Measurements from ENCODE around the gene ACRV1. TPM values are rescaled to one million over a fixed set of nuclear protein-coding genes. Genes with fewer than 3 reads are reported as not detected.
"Not testable (repeated sequence)": the region's sequence is repeated elsewhere in the genome, so short reads cannot be mapped to it uniquely, and the experiment has no call there.

ACRV1 gene, protein sequence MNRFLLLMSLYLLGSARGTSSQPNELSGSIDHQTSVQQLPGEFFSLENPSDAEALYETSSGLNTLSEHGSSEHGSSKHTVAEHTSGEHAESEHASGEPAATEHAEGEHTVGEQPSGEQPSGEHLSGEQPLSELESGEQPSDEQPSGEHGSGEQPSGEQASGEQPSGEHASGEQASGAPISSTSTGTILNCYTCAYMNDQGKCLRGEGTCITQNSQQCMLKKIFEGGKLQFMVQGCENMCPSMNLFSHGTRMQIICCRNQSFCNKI
- not detected for total RNA-seq

DNA sequence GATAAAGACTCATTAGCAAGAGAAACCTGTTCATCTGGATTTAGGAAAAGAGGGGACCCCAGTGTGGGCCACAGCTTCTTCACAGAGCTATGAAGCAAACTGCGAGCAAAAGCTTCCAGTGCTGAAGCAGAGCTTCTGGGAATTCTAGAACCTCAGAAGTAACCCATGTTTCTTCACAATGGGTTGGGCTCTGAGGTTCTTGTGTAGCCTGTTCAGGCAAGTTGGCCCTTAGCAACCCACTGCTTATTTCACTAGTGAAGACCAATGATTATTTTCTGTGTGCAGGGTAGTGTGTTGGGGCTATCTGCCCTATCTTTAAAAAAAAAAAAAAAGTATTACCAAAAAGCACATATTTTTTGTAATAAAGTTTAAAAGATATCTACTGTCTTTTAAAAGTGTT is at the start of gene ACRV1:
Gene ACRV1 (minus strand): TSS at position 101 of the 400 bp plus-strand sequence. CDS start 67 bp downstream, at position 34.
- WGBS, 2 donors = 82 to 93% methylated on average over 1 of the region's 1 CpG
- TF ChIP-seq, protein P1, sequence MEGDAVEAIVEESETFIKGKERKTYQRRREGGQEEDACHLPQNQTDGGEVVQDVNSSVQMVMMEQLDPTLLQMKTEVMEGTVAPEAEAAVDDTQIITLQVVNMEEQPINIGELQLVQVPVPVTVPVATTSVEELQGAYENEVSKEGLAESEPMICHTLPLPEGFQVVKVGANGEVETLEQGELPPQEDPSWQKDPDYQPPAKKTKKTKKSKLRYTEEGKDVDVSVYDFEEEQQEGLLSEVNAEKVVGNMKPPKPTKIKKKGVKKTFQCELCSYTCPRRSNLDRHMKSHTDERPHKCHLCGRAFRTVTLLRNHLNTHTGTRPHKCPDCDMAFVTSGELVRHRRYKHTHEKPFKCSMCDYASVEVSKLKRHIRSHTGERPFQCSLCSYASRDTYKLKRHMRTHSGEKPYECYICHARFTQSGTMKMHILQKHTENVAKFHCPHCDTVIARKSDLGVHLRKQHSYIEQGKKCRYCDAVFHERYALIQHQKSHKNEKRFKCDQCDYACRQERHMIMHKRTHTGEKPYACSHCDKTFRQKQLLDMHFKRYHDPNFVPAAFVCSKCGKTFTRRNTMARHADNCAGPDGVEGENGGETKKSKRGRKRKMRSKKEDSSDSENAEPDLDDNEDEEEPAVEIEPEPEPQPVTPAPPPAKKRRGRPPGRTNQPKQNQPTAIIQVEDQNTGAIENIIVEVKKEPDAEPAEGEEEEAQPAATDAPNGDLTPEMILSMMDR (IDR thresholded peaks at IDR 0.05) = no peak
- TF ChIP-seq POLR2A (IDR thresholded peaks at IDR 0.05) = no peak
- intact Hi-C loops (cut with DNase I) = no loop called here
- Histone ChIP-seq H3K27ac (no peak within 1 kb of the TSS), H3K9me3 (no peaks in the 10 kb centered on the region), H3K36me3 (no peaks in the 10 kb centered on the region), H3K4me3 (replicated peaks in 1 of 3) (no peak within 1 kb of the TSS), H3K4me1 (no peaks in the 10 kb centered on the region), H3K27me3 (no peaks in the 10 kb centered on the region)
- no peak for DNase-seq

DNA sequence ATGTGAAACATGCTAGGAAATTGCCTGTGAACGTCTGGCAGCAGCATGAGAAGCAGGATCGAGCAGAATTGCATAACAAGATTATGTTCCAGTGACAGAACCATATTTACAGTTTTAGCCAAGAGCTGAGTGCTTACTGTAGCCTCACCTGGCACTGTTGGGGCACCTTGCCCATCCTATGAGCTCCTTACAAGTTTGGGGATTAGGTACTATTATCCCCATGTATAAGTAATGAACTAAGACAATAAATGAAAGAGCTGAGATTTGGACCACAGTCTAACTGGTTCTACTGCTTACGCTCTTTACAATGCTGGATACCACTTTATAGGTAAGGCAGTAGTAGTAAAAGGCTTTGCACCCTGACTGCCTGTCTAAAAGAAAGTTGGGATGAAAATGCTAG is 48.3 kb upstream of the ACRV1 start:
- no peak for TF ChIP-seq POLR2A (IDR thresholded peaks at IDR 0.05)
- TF ChIP-seq, protein P1 (IDR thresholded peaks at IDR 0.05) = no peak
- Histone ChIP-seq H3K9me3 (no peaks in the 10 kb centered on the region), H3K27me3 (no peaks in the 10 kb centered on the region), H3K4me1 (no peaks in the 10 kb centered on the region), H3K27ac (no peak overlapping the region), H3K4me3 (replicated peaks in 1 of 3) (no peak overlapping the region), H3K36me3 (no peaks in the 10 kb centered on the region)
- intact Hi-C loops (cut with DNase I) = no loop called here
- 67 to 90% methylated on average over 3 of the region's 3 CpGs for WGBS, 2 donors
- DNase-seq = no peak

DNA sequence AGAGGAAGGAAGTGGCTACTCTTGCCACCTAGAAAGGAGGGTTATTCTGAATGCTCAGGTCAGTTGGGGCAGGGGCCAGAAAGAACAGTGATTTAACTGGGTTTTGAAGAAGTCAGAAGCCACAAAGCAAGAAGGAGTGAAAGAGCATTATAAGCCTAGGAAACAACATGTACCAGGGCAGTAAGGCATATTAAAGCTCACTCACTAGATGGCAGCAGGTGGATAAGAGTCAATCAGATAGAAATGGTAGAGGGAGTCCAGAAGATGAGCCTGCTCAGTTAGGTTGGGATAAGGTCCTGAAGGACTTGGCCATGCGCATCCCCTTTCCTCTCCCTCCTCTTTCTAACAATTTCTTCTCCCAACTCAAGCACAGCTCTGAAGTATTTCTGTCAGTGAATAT is 43.5 kb upstream of the ACRV1 start:
- WGBS, 2 donors = 74 to 79% methylated on average over 1 of the region's 1 CpG
- H3K4me1 ChIP-seq = no peaks in the 10 kb centered on the region
- DNase-seq = no peak
- no peaks in the 10 kb centered on the region for H3K27me3 ChIP-seq
- H3K4me3 ChIP-seq (replicated peaks in 1 of 3) = no peak overlapping the region
- no peaks in the 10 kb centered on the region for H3K9me3 ChIP-seq
- intact Hi-C loops (cut with DNase I) = loop anchor here (5.0 kb wide), 1 partner anchor 148 kb away; no protein-coding TSS in a partner anchor
- no peaks in the 10 kb centered on the region for H3K36me3 ChIP-seq
- no peak for TF ChIP-seq POLR2A (IDR thresholded peaks at IDR 0.05)
- TF ChIP-seq, protein P1 (IDR thresholded peaks at IDR 0.05) = no peak
- H3K27ac ChIP-seq = no peak overlapping the region

DNA sequence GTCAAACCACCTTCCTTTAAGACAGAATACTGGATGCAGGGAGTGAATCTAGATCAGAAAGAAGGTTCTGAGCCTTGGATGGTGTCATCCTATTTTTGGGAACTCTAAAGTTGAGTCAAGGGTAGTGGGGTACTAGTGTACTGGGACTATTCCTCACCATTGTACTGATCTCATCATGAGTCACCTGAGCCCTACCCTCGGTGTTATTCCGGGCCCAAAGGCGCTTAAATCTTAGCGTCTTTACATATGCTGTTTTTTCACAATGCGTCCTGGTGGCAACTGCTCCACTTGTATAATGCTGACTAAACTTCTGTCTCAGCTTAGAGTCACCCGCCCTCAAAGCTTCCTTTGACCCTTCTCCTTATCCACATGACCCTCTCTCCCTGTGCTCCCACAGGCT is 40.1 kb upstream of the ACRV1 start:
- H3K4me1 ChIP-seq = no peaks in the 10 kb centered on the region
- no peaks in the 10 kb centered on the region for H3K9me3 ChIP-seq
- no peak for TF ChIP-seq POLR2A (IDR thresholded peaks at IDR 0.05)
- TF ChIP-seq, protein P1 (IDR thresholded peaks at IDR 0.05) = no peak
- no peak for DNase-seq
- intact Hi-C loops (cut with DNase I) = loop anchor here (5.0 kb wide), 1 partner anchor 152 kb away; no protein-coding TSS in a partner anchor
- no peak overlapping the region for H3K27ac ChIP-seq
- no peaks in the 10 kb centered on the region for H3K27me3 ChIP-seq
- no peaks in the 10 kb centered on the region for H3K36me3 ChIP-seq
- H3K4me3 ChIP-seq (replicated peaks in 1 of 3) = no peak overlapping the region
- WGBS, 2 donors = 91 to 94% methylated on average over 6 of the region's 6 CpGs

DNA sequence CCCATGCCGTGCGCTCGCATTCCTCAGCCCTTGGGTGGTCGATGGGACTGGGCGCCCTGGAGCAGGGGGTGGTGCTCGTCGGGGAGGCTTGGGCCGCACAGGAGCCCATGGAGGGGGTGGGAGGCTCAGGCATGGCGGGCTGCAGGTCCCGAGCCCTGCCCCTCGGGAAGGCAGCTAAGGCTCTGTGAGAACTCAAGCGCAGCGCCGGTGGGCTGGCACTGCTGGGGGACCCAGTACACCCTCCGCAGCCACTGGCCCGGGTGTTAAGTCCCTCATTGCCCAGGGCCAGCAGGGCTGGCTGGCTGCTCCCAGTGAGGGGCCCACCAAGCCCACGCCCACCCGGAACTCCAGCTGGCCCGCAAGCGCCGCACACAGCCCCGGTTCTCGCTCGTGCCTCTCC is 24.0 kb upstream of the ACRV1 start:
- H3K27ac ChIP-seq; H3K9me3 ChIP-seq; H3K27me3 ChIP-seq; H3K4me3 ChIP-seq (replicated peaks in 1 of 3); intact Hi-C loops (cut with DNase I); DNase-seq; H3K4me1 ChIP-seq; H3K36me3 ChIP-seq: not testable (repeated sequence)
- 95 to 96% methylated on average over 5 to 12 of the region's 24 CpGs for WGBS, 2 donors
